SU-DHL-6 (cell line): ENCODE data around the gene CACNA1G.

Experiments
- H2AFZ ChIP-seq: fragments of 200-600 bp; sonication (generic); 2 replicates; pipeline ENCODE4 v1.6.1; 2014; ENCODE audit warnings: low read depth, mild to moderate bottlenecking, moderate library complexity, mixed read lengths, antibody characterized with exemption, low read length; ENCODE audit not compliant: severe bottlenecking
- H3F3A ChIP-seq: fragments of 200-600 bp; shearing (Covaris generic); 2 replicates; pipeline ENCODE4 v1.6.0; 2016; ENCODE audit warnings: antibody characterized with exemption, mild to moderate bottlenecking; ENCODE audit not compliant: insufficient read depth
- H3K27ac ChIP-seq: fragments of 200-600 bp; sonication (generic); 2 replicates; pipeline ENCODE4 v1.5.1; 2016; ENCODE audit warnings: low read depth, mild to moderate bottlenecking, low read length, moderate library complexity, mixed read lengths
- H3K27me3 ChIP-seq: fragments of 200-600 bp; sonication (generic), shearing (Covaris generic); 2 replicates; pipeline ENCODE4 v1.6.0; 2014; ENCODE audit warnings: mild to moderate bottlenecking, low read length
- H3K36me3 ChIP-seq: fragments of 200-600 bp; sonication (generic); 2 replicates; pipeline ENCODE4 v1.6.1; 2014; ENCODE audit warnings: mild to moderate bottlenecking, low read length, mixed read lengths
- H3K4me2 ChIP-seq: fragments of 300-600, 200-600 bp; shearing (Covaris generic), sonication (generic); 2 replicates; pipeline ENCODE4 v1.6.0; 2014; ENCODE audit warnings: low read length, low read depth, mild to moderate bottlenecking; ENCODE audit not compliant: poor library complexity, severe bottlenecking
- H3K4me3 ChIP-seq: fragments of 200-600 bp; sonication (generic); 2 replicates; pipeline ENCODE4 v1.5.1; 2014; ENCODE audit warnings: antibody characterized with exemption, low read length, mild to moderate bottlenecking, mixed read lengths; ENCODE audit not compliant: insufficient read depth, poor library complexity, severe bottlenecking
- H3K79me2 ChIP-seq: fragments of 200-600 bp; sonication (generic); 2 replicates; pipeline ENCODE4 v1.6.1; 2014; ENCODE audit warnings: mild to moderate bottlenecking, low read length, moderate library complexity; ENCODE audit not compliant: insufficient read depth
- H3K9ac ChIP-seq: fragments of 200-600 bp; sonication (generic); 2 replicates; pipeline ENCODE4 v1.7.0; 2014; ENCODE audit warnings: mild to moderate bottlenecking, low read length
- H3K9me2 ChIP-seq: fragments of 200-600 bp; sonication (generic); replicated peaks from 2 replicates; pipeline ENCODE4 v1.6.1; 2014; ENCODE audit warnings: low read length; ENCODE audit not compliant: insufficient read depth
- H3K9me3 ChIP-seq: fragments of 200-600 bp; sonication (generic); 2 replicates; pipeline ENCODE4 v1.6.1; 2014; ENCODE audit warnings: low read length, mixed read lengths; ENCODE audit not compliant: insufficient read depth
- H4K20me1 ChIP-seq: fragments of 200-600 bp; sonication (generic); 2 replicates; pipeline ENCODE4 v1.6.1; 2014; ENCODE audit warnings: low read depth, mild to moderate bottlenecking, antibody characterized with exemption, low read length, moderate library complexity, mixed read lengths
- EZH2phosphoT487 ChIP-seq: fragments of 200-600 bp; sonication (generic), shearing (Covaris generic); conservative IDR thresholded peaks from 2 replicates; pipeline ENCODE4 v1.6.1; 2018; ENCODE audit warnings: mild to moderate bottlenecking, antibody characterized with exemption, low read length, moderate library complexity, mixed read lengths
- TF ChIP-seq, protein P1 (sequence below): fragments of 200-600 bp; sonication (generic); IDR thresholded peaks from one replicate; pipeline ENCODE4 v1.5.1; 2017; ENCODE audit warnings: antibody characterized with exemption, mild to moderate bottlenecking, low read length, moderate library complexity; ENCODE audit not compliant: insufficient read depth, poor library complexity, severe bottlenecking

The CACNA1G gene

DNA sequence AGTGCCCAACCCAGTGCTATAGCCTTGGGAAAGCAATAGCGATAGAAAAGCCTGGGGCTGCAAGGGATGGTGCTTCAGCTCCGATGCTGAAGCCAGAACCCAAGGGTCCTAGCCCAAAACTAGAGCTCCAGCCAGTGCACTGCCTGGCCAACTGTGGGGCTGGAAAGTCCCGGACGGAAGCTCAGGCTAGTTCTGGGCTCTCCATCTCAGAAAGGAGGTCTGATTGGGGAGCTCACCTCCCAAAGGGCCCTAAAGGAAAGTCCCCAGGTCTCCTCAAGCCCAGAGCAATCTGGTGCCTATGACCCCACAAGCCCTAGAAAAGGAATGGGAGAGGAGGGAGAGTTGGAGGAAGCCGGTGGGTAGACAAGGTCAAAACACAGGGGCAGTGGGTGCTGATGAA, 72.1 kb downstream of the CACNA1G start:
- H3K9me3 ChIP-seq = no peaks in the 10 kb centered on the region
- H3K79me2 ChIP-seq = no peaks in the 10 kb centered on the region
- no peak overlapping the region for H3K9ac ChIP-seq
- H3K36me3 ChIP-seq = no peaks in the 10 kb centered on the region
- TF ChIP-seq, protein P1, sequence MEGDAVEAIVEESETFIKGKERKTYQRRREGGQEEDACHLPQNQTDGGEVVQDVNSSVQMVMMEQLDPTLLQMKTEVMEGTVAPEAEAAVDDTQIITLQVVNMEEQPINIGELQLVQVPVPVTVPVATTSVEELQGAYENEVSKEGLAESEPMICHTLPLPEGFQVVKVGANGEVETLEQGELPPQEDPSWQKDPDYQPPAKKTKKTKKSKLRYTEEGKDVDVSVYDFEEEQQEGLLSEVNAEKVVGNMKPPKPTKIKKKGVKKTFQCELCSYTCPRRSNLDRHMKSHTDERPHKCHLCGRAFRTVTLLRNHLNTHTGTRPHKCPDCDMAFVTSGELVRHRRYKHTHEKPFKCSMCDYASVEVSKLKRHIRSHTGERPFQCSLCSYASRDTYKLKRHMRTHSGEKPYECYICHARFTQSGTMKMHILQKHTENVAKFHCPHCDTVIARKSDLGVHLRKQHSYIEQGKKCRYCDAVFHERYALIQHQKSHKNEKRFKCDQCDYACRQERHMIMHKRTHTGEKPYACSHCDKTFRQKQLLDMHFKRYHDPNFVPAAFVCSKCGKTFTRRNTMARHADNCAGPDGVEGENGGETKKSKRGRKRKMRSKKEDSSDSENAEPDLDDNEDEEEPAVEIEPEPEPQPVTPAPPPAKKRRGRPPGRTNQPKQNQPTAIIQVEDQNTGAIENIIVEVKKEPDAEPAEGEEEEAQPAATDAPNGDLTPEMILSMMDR = no peak
- TF ChIP-seq EZH2phosphoT487 = no peak
- H3K9me2 ChIP-seq = no peaks in the 10 kb centered on the region
- no peaks in the 10 kb centered on the region for H3F3A ChIP-seq
- H3K27ac ChIP-seq = no peak overlapping the region
- no peaks in the 10 kb centered on the region for H3K27me3 ChIP-seq
- no peak overlapping the region for H3K4me3 ChIP-seq
- no peak overlapping the region for H3K4me2 ChIP-seq
- H4K20me1 ChIP-seq = no peaks in the 10 kb centered on the region
- no peak overlapping the region for H2AFZ ChIP-seq

DNA sequence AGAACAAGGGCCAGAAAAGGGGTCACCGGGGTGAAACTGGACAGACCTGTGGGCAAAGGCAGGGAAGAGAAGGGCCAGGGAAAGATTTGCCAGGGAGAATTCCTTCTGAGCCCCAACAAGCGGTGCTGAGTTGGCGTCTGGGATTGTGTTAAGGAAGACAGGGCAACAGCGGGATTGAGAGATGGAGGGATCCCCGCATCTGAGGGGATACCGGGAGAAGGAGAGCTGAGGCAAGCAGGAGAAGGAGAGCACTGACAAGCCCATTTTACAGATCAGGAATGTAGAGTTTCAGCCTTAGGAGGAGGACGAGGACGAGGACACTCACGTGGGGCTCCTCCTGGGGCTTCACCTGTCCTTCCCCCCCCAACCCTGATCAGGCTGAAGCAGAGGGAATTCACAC, 73.2 kb downstream of the CACNA1G start:
- H2AFZ ChIP-seq = no peak overlapping the region
- H3K9me3 ChIP-seq = no peaks in the 10 kb centered on the region
- no peaks in the 10 kb centered on the region for H3K36me3 ChIP-seq
- H3K27ac ChIP-seq = no peak overlapping the region
- H3K27me3 ChIP-seq = no peaks in the 10 kb centered on the region
- no peaks in the 10 kb centered on the region for H4K20me1 ChIP-seq
- H3K9me2 ChIP-seq = no peaks in the 10 kb centered on the region
- H3K9ac ChIP-seq = no peak overlapping the region
- H3K79me2 ChIP-seq = no peaks in the 10 kb centered on the region
- no peak for TF ChIP-seq EZH2phosphoT487
- TF ChIP-seq, protein P1 = no peak
- no peak overlapping the region for H3K4me3 ChIP-seq
- H3F3A ChIP-seq = no peaks in the 10 kb centered on the region
- H3K4me2 ChIP-seq = no peak overlapping the region

DNA sequence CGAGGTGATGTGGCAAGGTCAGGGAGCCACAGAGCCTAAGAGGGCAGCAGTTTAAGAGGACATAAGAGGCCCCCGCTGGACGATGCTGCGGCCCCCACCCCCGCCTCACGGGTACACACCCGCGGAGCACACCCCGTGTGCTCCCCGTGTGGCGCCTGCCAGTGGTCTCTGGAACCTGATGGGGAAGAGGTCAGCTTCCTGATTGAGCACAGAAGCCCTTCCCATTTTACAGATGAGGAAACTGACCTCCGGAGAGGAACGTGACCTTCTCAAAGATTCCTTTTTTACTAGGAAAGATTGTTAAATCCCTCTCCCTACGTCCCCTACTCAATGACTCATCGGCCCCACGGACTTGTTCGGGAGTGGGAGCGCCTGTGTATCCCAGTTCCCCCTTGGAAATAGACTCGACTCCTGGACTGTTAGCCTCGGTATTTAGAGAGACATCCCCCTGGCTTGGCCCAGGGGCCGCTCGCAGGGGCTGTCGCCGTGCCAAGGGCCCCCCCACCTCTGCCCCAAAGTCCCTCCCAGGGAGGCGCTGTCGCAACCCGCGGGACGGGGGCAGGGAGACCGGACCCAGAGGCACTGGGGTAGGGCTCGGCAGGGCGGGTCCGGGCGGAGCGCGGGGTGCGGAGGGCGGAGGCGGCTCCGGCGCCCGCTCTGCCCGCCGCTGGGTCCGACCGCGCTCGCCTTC, 73.9 kb downstream of the CACNA1G start, which contains the start of gene ABCC3:
Gene ABCC3 (plus strand): TSS at position 658 of the 691 bp plus-strand sequence. CDS start 56 bp downstream, outside the sequence.
- no peaks in the 10 kb centered on the region for H3K27me3 ChIP-seq
- no peaks in the 10 kb centered on the region for H3F3A ChIP-seq
- H3K4me3 ChIP-seq = no peak within 1 kb of the TSS
- H4K20me1 ChIP-seq = no peaks in the 10 kb centered on the region
- no peak within 1 kb of the TSS for H3K4me2 ChIP-seq
- no peak for TF ChIP-seq EZH2phosphoT487
- TF ChIP-seq, protein P1 = no peak
- no peaks in the 10 kb centered on the region for H3K36me3 ChIP-seq
- no peak within 1 kb of the TSS for H2AFZ ChIP-seq
- H3K9ac ChIP-seq = no peak within 1 kb of the TSS
- no peaks in the 10 kb centered on the region for H3K9me3 ChIP-seq
- H3K27ac ChIP-seq = no peak within 1 kb of the TSS
- H3K79me2 ChIP-seq = no peaks in the 10 kb centered on the region
- no peaks in the 10 kb centered on the region for H3K9me2 ChIP-seq
